Measurements from ENCODE around the gene RAPGEF5.
A peak's percentile ranks its signal among the peaks of the same experiment; 100 is the strongest.

RAPGEF5 gene

GRCh38 chr7:22213081-22213480, 143.9 kb downstream of the RAPGEF5 start:
- H3K27me3 ChIP-seq: no peaks in the 10 kb centered on the region
- intact Hi-C loops (cut with DNase I; ENCODE audit: low total_unique reads): no loop called here
- H3K4me1 ChIP-seq: peaks cover 0 to 100% (median 63%) of the 10 kb centered on the region in 4 donors
- H3K36me3 ChIP-seq: no peaks in the 10 kb centered on the region
- TF ChIP-seq CTCF (IDR thresholded peaks at IDR 0.05): no peak
- H3K9me3 ChIP-seq: no peaks in the 10 kb centered on the region
- H3K4me3 ChIP-seq: no peak overlapping the region
- H3K27ac ChIP-seq: peak overlapping the region; percentile 74 to 76
- no peak for DNase-seq

GRCh38 chr7:22210967-22211366, 146.0 kb downstream of the RAPGEF5 start:
- intact Hi-C loops (cut with DNase I; ENCODE audit: low total_unique reads): no loop called here
- H3K4me3 ChIP-seq: no peak overlapping the region
- peaks cover 0 to 100% (median 63%) of the 10 kb centered on the region in 4 donors for H3K4me1 ChIP-seq
- peak overlapping the region; percentile 74 to 76 for H3K27ac ChIP-seq
- DNase-seq: no peak
- no peaks in the 10 kb centered on the region for H3K36me3 ChIP-seq
- H3K9me3 ChIP-seq: no peaks in the 10 kb centered on the region
- no peak for TF ChIP-seq CTCF (IDR thresholded peaks at IDR 0.05)
- H3K27me3 ChIP-seq: no peaks in the 10 kb centered on the region

GRCh38 chr7:22210355-22210754, 146.6 kb downstream of the RAPGEF5 start:
- DNase-seq: no peak
- no peaks in the 10 kb centered on the region for H3K27me3 ChIP-seq
- peaks cover 0 to 100% (median 64%) of the 10 kb centered on the region in 4 donors for H3K4me1 ChIP-seq
- TF ChIP-seq CTCF (IDR thresholded peaks at IDR 0.05): no peak
- intact Hi-C loops (cut with DNase I; ENCODE audit: low total_unique reads): no loop called here
- no peaks in the 10 kb centered on the region for H3K36me3 ChIP-seq
- H3K4me3 ChIP-seq: no peak overlapping the region
- H3K9me3 ChIP-seq: no peaks in the 10 kb centered on the region
- peak overlapping the region; percentile 74 to 76 for H3K27ac ChIP-seq

- no peak for TF ChIP-seq CTCF (IDR thresholded peaks at IDR 0.05)
- H3K36me3 ChIP-seq: no peaks in the 10 kb centered on the region
- H3K4me3 ChIP-seq: no peak overlapping the region
- intact Hi-C loops (cut with DNase I; ENCODE audit: low total_unique reads): no loop called here
- H3K27me3 ChIP-seq: no peaks in the 10 kb centered on the region
- DNase-seq: no peak
- H3K4me1 ChIP-seq: peaks cover 0 to 100% (median 66%) of the 10 kb centered on the region in 4 donors
- no peaks in the 10 kb centered on the region for H3K9me3 ChIP-seq
- peak overlapping the region; percentile 34 to 74 for H3K27ac ChIP-seq
Observed at GRCh38 chr7:22208799-22209198, 148.2 kb downstream of the RAPGEF5 start.

GRCh38 chr7:22207724-22208225, 149.2 kb downstream of the RAPGEF5 start:
- Histone ChIP-seq H3K36me3 (peaks cover 0 to 7% (median 6%) of the 10 kb centered on the region in 3 donors), H3K27me3 (no peaks in the 10 kb centered on the region), H3K4me1 (peaks cover 0 to 98% (median 67%) of the 10 kb centered on the region in 4 donors), H3K9me3 (no peaks in the 10 kb centered on the region), H3K27ac (peak overlapping the region; percentile 34 to 74), H3K4me3 (no peak overlapping the region)
- no peak for TF ChIP-seq CTCF (IDR thresholded peaks at IDR 0.05)
- intact Hi-C loops (cut with DNase I; ENCODE audit: low total_unique reads): no loop called here
- DNase-seq: no peak

- peaks cover 0 to 98% (median 54%) of the 10 kb centered on the region in 4 donors for H3K4me1 ChIP-seq
Observed at GRCh38 chr7:22205631-22206030, 151.3 kb downstream of the RAPGEF5 start.

More at GRCh38 chr7:22205631-22206030, 151.3 kb downstream of the RAPGEF5 start:
- Histone ChIP-seq H3K27me3 (no peaks in the 10 kb centered on the region), H3K9me3 (no peaks in the 10 kb centered on the region), H3K27ac (peak overlapping the region; percentile 44 to 74), H3K36me3 (peaks cover 0 to 8% (median 7%) of the 10 kb centered on the region in 3 donors), H3K4me3 (no peak overlapping the region)
- DNase-seq: no peak
- intact Hi-C loops (cut with DNase I; ENCODE audit: low total_unique reads): no loop called here
- TF ChIP-seq CTCF (IDR thresholded peaks at IDR 0.05): no peak

Measured in tibial artery (tissue), 4 donors.